ENCODE results near the gene SSC5D.
A peak's percentile ranks its signal among the peaks of the same experiment; 100 is the strongest.

DNA sequence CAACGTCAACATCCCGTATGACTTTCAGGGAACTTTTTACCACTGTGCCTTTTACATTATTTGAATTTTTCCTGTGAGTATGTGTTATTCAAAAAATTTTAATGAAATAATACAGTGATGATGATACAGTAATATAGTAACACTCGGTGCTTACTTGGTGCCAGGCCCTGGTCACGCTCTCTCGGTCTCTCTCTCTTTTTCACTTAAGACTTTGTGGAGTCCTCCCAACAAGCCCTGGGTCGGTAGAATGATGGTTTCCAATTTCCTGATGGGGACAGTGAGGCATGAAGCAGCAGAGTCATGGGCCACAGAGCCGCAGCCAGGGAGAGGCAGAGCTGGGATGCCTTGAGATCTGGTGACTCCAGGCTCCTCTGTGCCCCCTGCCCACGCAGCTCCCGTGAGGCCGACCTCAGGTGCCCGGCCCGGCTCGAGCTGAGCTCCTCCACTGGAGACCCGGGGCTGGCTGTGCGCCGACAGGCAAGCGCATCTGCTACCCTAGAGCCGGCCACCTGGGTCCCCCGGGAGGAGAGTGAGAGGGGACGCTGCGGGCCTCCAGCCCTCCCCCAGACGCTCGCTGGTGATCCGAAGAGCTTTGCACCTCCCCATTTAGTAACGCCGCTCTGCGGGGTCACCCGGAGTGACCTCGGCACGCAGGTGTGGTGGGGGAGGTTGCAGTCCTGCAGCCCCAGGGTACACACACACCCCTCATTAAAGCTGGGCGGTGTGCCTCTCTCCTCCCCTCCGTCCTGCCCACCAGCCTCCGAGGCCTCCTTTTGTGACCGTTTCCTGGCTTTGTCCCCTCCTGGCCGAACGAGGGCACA is 61.5 kb downstream of the SSC5D start:
- TF ChIP-seq, protein P1, sequence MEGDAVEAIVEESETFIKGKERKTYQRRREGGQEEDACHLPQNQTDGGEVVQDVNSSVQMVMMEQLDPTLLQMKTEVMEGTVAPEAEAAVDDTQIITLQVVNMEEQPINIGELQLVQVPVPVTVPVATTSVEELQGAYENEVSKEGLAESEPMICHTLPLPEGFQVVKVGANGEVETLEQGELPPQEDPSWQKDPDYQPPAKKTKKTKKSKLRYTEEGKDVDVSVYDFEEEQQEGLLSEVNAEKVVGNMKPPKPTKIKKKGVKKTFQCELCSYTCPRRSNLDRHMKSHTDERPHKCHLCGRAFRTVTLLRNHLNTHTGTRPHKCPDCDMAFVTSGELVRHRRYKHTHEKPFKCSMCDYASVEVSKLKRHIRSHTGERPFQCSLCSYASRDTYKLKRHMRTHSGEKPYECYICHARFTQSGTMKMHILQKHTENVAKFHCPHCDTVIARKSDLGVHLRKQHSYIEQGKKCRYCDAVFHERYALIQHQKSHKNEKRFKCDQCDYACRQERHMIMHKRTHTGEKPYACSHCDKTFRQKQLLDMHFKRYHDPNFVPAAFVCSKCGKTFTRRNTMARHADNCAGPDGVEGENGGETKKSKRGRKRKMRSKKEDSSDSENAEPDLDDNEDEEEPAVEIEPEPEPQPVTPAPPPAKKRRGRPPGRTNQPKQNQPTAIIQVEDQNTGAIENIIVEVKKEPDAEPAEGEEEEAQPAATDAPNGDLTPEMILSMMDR (IDR thresholded peaks at IDR 0.05): peak in 1 of 6 experiments; percentile 8
- TF ChIP-seq POLR2A (IDR thresholded peaks at IDR 0.05): no peak

All from Peyer's patch (tissue), 4 donors.